PFSK-1 (cell line): ENCODE measurements around the gene PRDM15.

ENCODE experiments used
- POLR2AphosphoS5 ChIP-seq: IDR thresholded peaks from 2 replicates; pipeline ENCODE4 v1.6.1; 2012; ENCODE audit warnings: low read depth, mild to moderate bottlenecking, control low read depth, low read length, moderate library complexity
- REST ChIP-seq, 2 experiments: IDR thresholded peaks; 2 replicates each; pipeline versions ENCODE4 v1.6.1 to v1.8.0; 2011 to 2012; ENCODE audit warnings: low read depth in 2 of 2, low read length in 2 of 2, control low read depth in 1 of 2, inconsistent platforms in 1 of 2, mild to moderate bottlenecking in 1 of 2, moderate library complexity in 1 of 2; ENCODE audit not compliant: insufficient read depth in 1 of 2
- TAF1 ChIP-seq: IDR thresholded peaks from 2 replicates; pipeline ENCODE4 v1.6.1; 2012; ENCODE audit warnings: low read length, control low read depth, borderline replicate concordance; ENCODE audit not compliant: insufficient read depth

- TF ChIP-seq POLR2AphosphoS5, result no peak
- no peak for TF ChIP-seq REST (IDR thresholded peaks at IDR 0.05; ENCODE audit: insufficient read depth in 1 of 2, low read depth in 2 of 2, low read length in 2 of 2)
- TF ChIP-seq TAF1, result no peak
Measured at GRCh38 chr21:41762753-41763152, 116.4 kb downstream of the PRDM15 start.
